DOHH2 (cell line): Measurements from ENCODE around the gene HSPA6.

ENCODE experiments used
- EZH2phosphoT487 ChIP-seq: fragments of 200-600 bp; sonication (generic); IDR thresholded peaks from 2 replicates; pipeline ENCODE4 v1.6.1; 2017; ENCODE audit warnings: borderline replicate concordance, mild to moderate bottlenecking, antibody characterized with exemption, low read length, moderate library complexity, mixed read lengths
- TF ChIP-seq, protein P1 (sequence below): fragments of 200-600 bp; sonication (generic); IDR thresholded peaks from one replicate; pipeline ENCODE4 v1.5.1; 2014; ENCODE audit warnings: antibody characterized with exemption, mild to moderate bottlenecking, low read depth, low read length; ENCODE audit not compliant: poor library complexity, severe bottlenecking

DNA sequence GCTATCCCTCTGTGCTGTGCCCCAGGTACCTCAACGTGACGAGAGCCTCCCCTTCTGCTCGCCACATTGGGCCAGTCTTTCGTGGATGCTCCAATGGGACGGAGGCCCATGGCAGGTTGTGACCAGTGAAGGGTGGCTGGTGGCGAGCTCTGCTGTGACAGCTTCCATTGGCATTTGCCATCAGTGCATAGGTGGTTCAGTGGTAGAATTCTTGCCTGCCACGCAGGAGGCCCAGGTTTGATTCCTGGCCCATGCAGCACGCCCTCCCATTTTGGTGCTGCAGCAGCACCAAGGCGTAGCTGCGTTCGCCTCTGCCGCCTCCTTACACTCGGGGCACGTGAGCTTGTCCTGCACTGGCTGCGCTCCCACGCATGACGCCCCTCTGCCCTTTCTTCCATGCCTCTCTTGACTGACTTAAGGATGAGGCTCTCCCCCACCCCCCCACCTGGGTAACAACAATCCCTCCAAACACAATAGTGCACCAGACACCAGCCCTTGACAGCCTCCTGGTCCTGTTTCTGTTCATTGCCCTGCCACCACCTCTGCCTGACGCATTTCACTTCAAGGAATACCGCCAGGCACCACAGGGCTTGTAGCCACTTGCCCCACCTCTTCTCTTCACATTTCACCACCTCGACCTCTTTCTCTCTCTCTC, 43.8 kb upstream of the HSPA6 start:
- TF ChIP-seq, protein P1, sequence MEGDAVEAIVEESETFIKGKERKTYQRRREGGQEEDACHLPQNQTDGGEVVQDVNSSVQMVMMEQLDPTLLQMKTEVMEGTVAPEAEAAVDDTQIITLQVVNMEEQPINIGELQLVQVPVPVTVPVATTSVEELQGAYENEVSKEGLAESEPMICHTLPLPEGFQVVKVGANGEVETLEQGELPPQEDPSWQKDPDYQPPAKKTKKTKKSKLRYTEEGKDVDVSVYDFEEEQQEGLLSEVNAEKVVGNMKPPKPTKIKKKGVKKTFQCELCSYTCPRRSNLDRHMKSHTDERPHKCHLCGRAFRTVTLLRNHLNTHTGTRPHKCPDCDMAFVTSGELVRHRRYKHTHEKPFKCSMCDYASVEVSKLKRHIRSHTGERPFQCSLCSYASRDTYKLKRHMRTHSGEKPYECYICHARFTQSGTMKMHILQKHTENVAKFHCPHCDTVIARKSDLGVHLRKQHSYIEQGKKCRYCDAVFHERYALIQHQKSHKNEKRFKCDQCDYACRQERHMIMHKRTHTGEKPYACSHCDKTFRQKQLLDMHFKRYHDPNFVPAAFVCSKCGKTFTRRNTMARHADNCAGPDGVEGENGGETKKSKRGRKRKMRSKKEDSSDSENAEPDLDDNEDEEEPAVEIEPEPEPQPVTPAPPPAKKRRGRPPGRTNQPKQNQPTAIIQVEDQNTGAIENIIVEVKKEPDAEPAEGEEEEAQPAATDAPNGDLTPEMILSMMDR: no peak
- TF ChIP-seq EZH2phosphoT487: no peak
